K562 (cell line): ENCODE results near the gene PINK1. TPM values are rescaled to one million over a fixed set of nuclear protein-coding genes. Genes with fewer than 3 reads are reported as not detected.

Source experiments
- CBX3 ChIP-seq, 2 experiments: IDR thresholded peaks; 1 replicate in 1 of 2; 2 replicates in 1 of 2; pipeline ENCODE4 v1.6.1; 2012; ENCODE audit warnings: inconsistent platforms in 2 of 2, low read length in 2 of 2, borderline replicate concordance in 1 of 2, control low read depth in 1 of 2
- CREM ChIP-seq: IDR thresholded peaks from 2 replicates; pipeline ENCODE4 v1.6.1; 2014; ENCODE audit warnings: antibody characterized with exemption, low read depth
- HSF4 ChIP-seq: fragments of 250-450 bp; sonication (Bioruptor Pico); IDR thresholded peaks from 2 replicates; pipeline ENCODE4 v2.1.2; 2022; ENCODE audit warnings: mild to moderate bottlenecking, moderate library complexity, borderline replicate concordance
- NFIX ChIP-seq: fragments of 250-450 bp; sonication (Bioruptor Pico); IDR thresholded peaks from 2 replicates; pipeline ENCODE4 v1.4.0; 2020; ENCODE audit warnings: low read depth, mild to moderate bottlenecking, moderate library complexity
- POLR2G ChIP-seq: fragments of 200-400 bp; formaldehyde crosslinking; IDR thresholded peaks from 2 replicates; pipeline ENCODE4 v1.6.1; 2017; ENCODE audit warnings: low read depth, mild to moderate bottlenecking, antibody characterized with exemption, low read length, moderate library complexity
- PRMT5 ChIP-seq: sonication (generic); formaldehyde crosslinking; IDR thresholded peaks from 2 replicates; pipeline ENCODE4 v1.5.0; 2020; ENCODE audit warnings: missing genetic modification reagents
- TARDBP ChIP-seq: fragments of 450-650 bp; IDR thresholded peaks from 2 replicates; pipeline ENCODE4 v1.6.1; 2016
- TRIM25 ChIP-seq: fragments of 450-650 bp; IDR thresholded peaks from 2 replicates; pipeline ENCODE4 v1.7.0; 2016; ENCODE audit warnings: borderline replicate concordance
- ZHX1 ChIP-seq: fragments of 150-350 bp; conservative IDR thresholded peaks from 2 replicates; pipeline ENCODE4 v1.6.1; 2014; ENCODE audit warnings: low read length
- ZNF263 ChIP-seq: sonication (generic); formaldehyde crosslinking; IDR thresholded peaks from 2 replicates; pipeline ENCODE4 v1.8.0; 2022; ENCODE audit warnings: mild to moderate bottlenecking, missing genetic modification reagents, borderline replicate concordance
- ZNF280B ChIP-seq: fragments of 250-450 bp; sonication (Bioruptor Pico); IDR thresholded peaks from 2 replicates; pipeline ENCODE4 v1.5.1; 2021; ENCODE audit warnings: mild to moderate bottlenecking
- ZNF398 ChIP-seq: fragments of 250-450 bp; sonication (Bioruptor Pico); IDR thresholded peaks from 2 replicates; pipeline ENCODE4 v1.8.0; 2021; ENCODE audit warnings: moderate library complexity, mild to moderate bottlenecking, inconsistent platforms
- ZNF609 ChIP-seq: sonication (generic); formaldehyde crosslinking; IDR thresholded peaks from 2 replicates; pipeline ENCODE4 v1.8.1; 2023; ENCODE audit warnings: missing genetic modification reagents, mild to moderate bottlenecking, borderline replicate concordance
- polyA plus RNA-seq, 8 experiments: library from polyadenylated mRNA; depleted of rRNA in 4 of 8; stranded (reverse) in 5 of 8; unstranded in 3 of 8; fragments of >200 nt; fragmentation: Nextera tagmentation in 2 of 8; fragmentation: Illumina TruSeq in 1 of 8; extraction: Ambion mirVana in 2 of 8; extraction: Trizol in 1 of 8; gene quantifications; 2 replicates each; pipeline versions ENCODE4 v1.2.1 to v1.2.3, GENCODE V29; 2011 to 2014; ENCODE audit warnings: inconsistent platforms in 1 of 8, missing spikeins in 1 of 8
- total RNA-seq, 7 experiments: library from RNA; depleted of rRNA in 6 of 7; stranded (reverse); fragments of >200 nt in 6 of 7; fragmentation: Illumina TruSeq in 2 of 7; extraction: Trizol in 2 of 7; gene quantifications; 2 replicates each; pipeline versions ENCODE4 v1.2.1 to v1.2.3, GENCODE V29; 2011 to 2021; ENCODE audit warnings: low replicate concordance in 1 of 7

The PINK1 gene
- total and polyA plus RNA-seq, 9 of the 15 experiments (the other 6 are each of a cell fraction or from before 2014, with no cell fraction given), result 1.5 to 11.3 (median 6.8) TPM

GRCh38 chr1:20696397-20697333 is 63.4 kb downstream of the PINK1 start (continued):
- TF ChIP-seq ZNF609 (CRISPR knock-in tag), result no peak
- no peak for TF ChIP-seq TRIM25
- TF ChIP-seq ZNF263 (CRISPR knock-in tag), result no peak
- no peak for TF ChIP-seq ZHX1
- TF ChIP-seq ZNF398, result no peak
- no peak for TF ChIP-seq PRMT5
- no peak for TF ChIP-seq HSF4 (CRISPR knock-in tag)
- no peak for TF ChIP-seq CBX3 (IDR thresholded peaks at IDR 0.05; ENCODE audit: borderline replicate concordance in 1 of 2, low read length in 2 of 2)
- TF ChIP-seq POLR2G, result peak; percentile 52; the same call in 1 of the 2 replicates
- TF ChIP-seq NFIX, result no peak
- no peak for TF ChIP-seq ZNF280B (CRISPR knock-in tag)
- no peak for TF ChIP-seq TARDBP
- TF ChIP-seq CREM, result peak; percentile 67
